ENCODE measurements around the gene AFP. TPM values are rescaled to one million over a fixed set of nuclear protein-coding genes. Genes with fewer than 3 reads are reported as not detected.

Gene AFP
- total RNA-seq, 1 experiment from 2014 or later: 0.40 TPM

GRCh38 chr4:73411731-73412414, 24.1 kb upstream of the AFP start:
- no peaks in the 10 kb centered on the region for H3K36me3 ChIP-seq (ENCODE audit: low read depth, low read length)
- POLR2A ChIA-PET (ENCODE audit: unreplicated experiment): no interaction called here
- no TSS peak for BruUV-seq (replicated peaks)
- H3K27ac ChIP-seq (ENCODE audit: low read length): no peak overlapping the region
- H3K4me2 ChIP-seq (ENCODE audit: low read length): no peak overlapping the region
- peaks cover 79% of the 10 kb centered on the region for H3K27me3 ChIP-seq (ENCODE audit: low read length)
- no peaks in the 10 kb centered on the region for H3K79me2 ChIP-seq (ENCODE audit: low read length)
- CTCF ChIA-PET: no interaction called here
- H3K4me3 ChIP-seq (ENCODE audit: low read length): no peak overlapping the region
- ATAC-seq: no peak
- intact Hi-C loops (cut with micrococcal nuclease): no loop called here
- H3F3A ChIP-seq (ENCODE audit: low read length, unreplicated experiment): no peaks in the 10 kb centered on the region
- no peak overlapping the region for H3K9ac ChIP-seq (ENCODE audit: low read length)
- H3K4me1 ChIP-seq (ENCODE audit: insufficient read depth, low read length): no peaks in the 10 kb centered on the region
- H3K9me2 ChIP-seq (replicated peaks; ENCODE audit: low read length): no peaks in the 10 kb centered on the region
- no peaks in the 10 kb centered on the region for H4K20me1 ChIP-seq (ENCODE audit: low read length)
- no peaks in the 10 kb centered on the region for H3K9me3 ChIP-seq (ENCODE audit: low read length)
- DNase-seq: no peak
- no peak overlapping the region for H2AFZ ChIP-seq (ENCODE audit: low read length)
- TF ChIP-seq EZH2phosphoT487 (IDR thresholded peaks at IDR 0.05; ENCODE audit: borderline replicate concordance, low read length): no peak
- TF ChIP-seq EZH2 (IDR thresholded peaks at IDR 0.05; ENCODE audit: low read length, unreplicated experiment): no peak
- TF ChIP-seq CTCF (conservative IDR thresholded peaks at IDR 0.05; ENCODE audit: low read depth, low read length): no peak

GRCh38 chr4:73413294-73413755, 22.7 kb upstream of the AFP start:
- Histone ChIP-seq H3K9me3 (ENCODE audit: low read length) (no peaks in the 10 kb centered on the region), H3K27me3 (ENCODE audit: low read length) (peaks cover 83% of the 10 kb centered on the region), H3K4me1 (ENCODE audit: insufficient read depth, low read length) (no peaks in the 10 kb centered on the region), H3K79me2 (ENCODE audit: low read length) (no peaks in the 10 kb centered on the region), H2AFZ (ENCODE audit: low read length) (no peak overlapping the region), H3K9me2 (replicated peaks; ENCODE audit: low read length) (no peaks in the 10 kb centered on the region), H3K4me3 (ENCODE audit: low read length) (no peak overlapping the region), H4K20me1 (ENCODE audit: low read length) (no peaks in the 10 kb centered on the region), H3K27ac (ENCODE audit: low read length) (no peak overlapping the region), H3K9ac (ENCODE audit: low read length) (no peak overlapping the region), H3K4me2 (ENCODE audit: low read length) (no peak overlapping the region), H3F3A (ENCODE audit: low read length, unreplicated experiment) (no peaks in the 10 kb centered on the region), H3K36me3 (ENCODE audit: low read depth, low read length) (no peaks in the 10 kb centered on the region)
- ChIA-PET CTCF (no interaction called here), POLR2A (ENCODE audit: unreplicated experiment) (no interaction called here)
- TF ChIP-seq EZH2phosphoT487 (IDR thresholded peaks at IDR 0.05; ENCODE audit: borderline replicate concordance, low read length) (no peak), CTCF (conservative IDR thresholded peaks at IDR 0.05; ENCODE audit: low read depth, low read length) (no peak), EZH2 (IDR thresholded peaks at IDR 0.05; ENCODE audit: low read length, unreplicated experiment) (no peak)
- no TSS peak for BruUV-seq (replicated peaks)
- intact Hi-C loops (cut with micrococcal nuclease): no loop called here
- no peak for DNase-seq
- no peak for ATAC-seq

- Histone ChIP-seq H2AFZ (ENCODE audit: low read length) (no peak overlapping the region), H3K9ac (ENCODE audit: low read length) (no peak overlapping the region), H3K4me3 (ENCODE audit: low read length) (no peak overlapping the region), H3K9me2 (replicated peaks; ENCODE audit: low read length) (no peaks in the 10 kb centered on the region), H3K79me2 (ENCODE audit: low read length) (no peaks in the 10 kb centered on the region), H3K4me2 (ENCODE audit: low read length) (no peak overlapping the region), H4K20me1 (ENCODE audit: low read length) (no peaks in the 10 kb centered on the region), H3K4me1 (ENCODE audit: insufficient read depth, low read length) (no peaks in the 10 kb centered on the region), H3K9me3 (ENCODE audit: low read length) (no peaks in the 10 kb centered on the region), H3K36me3 (ENCODE audit: low read depth, low read length) (no peaks in the 10 kb centered on the region), H3K27me3 (ENCODE audit: low read length) (peaks cover 84% of the 10 kb centered on the region), H3F3A (ENCODE audit: low read length, unreplicated experiment) (no peaks in the 10 kb centered on the region), H3K27ac (ENCODE audit: low read length) (no peak overlapping the region)
- no peak for DNase-seq
- intact Hi-C loops (cut with micrococcal nuclease): no loop called here
- no peak for TF ChIP-seq CTCF (conservative IDR thresholded peaks at IDR 0.05; ENCODE audit: low read depth, low read length)
- no peak for TF ChIP-seq EZH2phosphoT487 (IDR thresholded peaks at IDR 0.05; ENCODE audit: borderline replicate concordance, low read length)
- no peak for TF ChIP-seq EZH2 (IDR thresholded peaks at IDR 0.05; ENCODE audit: low read length, unreplicated experiment)
- ChIA-PET POLR2A (ENCODE audit: unreplicated experiment) (interaction anchor here (0.5 kb wide), 1 partner anchor 63 kb away, joined by 5 read pairs; no protein-coding TSS in a partner anchor), CTCF (no interaction called here)
- BruUV-seq (replicated peaks): no TSS peak
- no peak for ATAC-seq
Measured at GRCh38 chr4:73414936-73415271, 21.1 kb upstream of the AFP start.

All from PC-3 (cell line).